HEK293 (cell line): Measurements from ENCODE around the gene MIF.

Source experiments
- GLI2 ChIP-seq: fragments of 450-650 bp; formaldehyde crosslinking; IDR thresholded peaks from 2 replicates; pipeline ENCODE4; 2017; ENCODE audit warnings: missing biosample characterization, missing genetic modification characterization, low read depth, borderline replicate concordance
- HOXA7 ChIP-seq: sonication (generic); formaldehyde crosslinking; IDR thresholded peaks from 2 replicates; pipeline ENCODE4 v1.8.1; 2022; ENCODE audit warnings: missing genetic modification reagents, borderline replicate concordance
- IKZF3 ChIP-seq: fragments of 450-650 bp; IDR thresholded peaks from 2 replicates; pipeline ENCODE4 v1.5.0; 2018; ENCODE audit warnings: missing biosample characterization, mild to moderate bottlenecking, missing genetic modification characterization, moderate library complexity
- KLF10 ChIP-seq: fragments of 450-650 bp; IDR thresholded peaks from 2 replicates; pipeline ENCODE4 v1.5.1; 2018; ENCODE audit warnings: missing biosample characterization, mild to moderate bottlenecking, missing genetic modification characterization
- KLF9 ChIP-seq: fragments of 450-650 bp; formaldehyde crosslinking; IDR thresholded peaks from 2 replicates; pipeline ENCODE4 v1.5.1; 2016; ENCODE audit warnings: missing biosample characterization, missing genetic modification characterization, low read depth
- SCRT2 ChIP-seq: fragments of 450-650 bp; formaldehyde crosslinking; IDR thresholded peaks from 2 replicates; pipeline ENCODE4 v1.5.1; 2016; ENCODE audit warnings: missing biosample characterization, missing genetic modification characterization
- TCF7L2 ChIP-seq: IDR thresholded peaks from 2 replicates; pipeline ENCODE4 v1.6.1; 2011; ENCODE audit warnings: low read depth, mild to moderate bottlenecking, inconsistent platforms, low read length, moderate library complexity, borderline replicate concordance
- ZBTB21 ChIP-seq: fragments of 450-650 bp; formaldehyde crosslinking; IDR thresholded peaks from 2 replicates; pipeline ENCODE4 v1.5.1; 2017; ENCODE audit warnings: missing biosample characterization, missing genetic modification characterization
- ZNF114 ChIP-seq: fragments of 450-650 bp; formaldehyde crosslinking; IDR thresholded peaks from 2 replicates; pipeline ENCODE4 v1.5.0; 2017; ENCODE audit warnings: missing biosample characterization, missing genetic modification characterization
- ZNF133 ChIP-seq: fragments of 450-650 bp; formaldehyde crosslinking; IDR thresholded peaks from 2 replicates; pipeline ENCODE4 v1.5.1; 2016; ENCODE audit warnings: missing biosample characterization, missing genetic modification characterization
- ZNF350 ChIP-seq: fragments of 450-650 bp; formaldehyde crosslinking; IDR thresholded peaks from 2 replicates; pipeline ENCODE4 v1.5.0; 2017; ENCODE audit warnings: missing biosample characterization, mild to moderate bottlenecking, missing genetic modification characterization
- ZNF37A ChIP-seq: fragments of 450-650 bp; IDR thresholded peaks from 2 replicates; pipeline ENCODE4 v1.5.1; 2018; ENCODE audit warnings: missing biosample characterization, missing genetic modification characterization
- ZNF391 ChIP-seq: fragments of 450-650 bp; formaldehyde crosslinking; IDR thresholded peaks from 2 replicates; pipeline ENCODE4 v1.5.1; 2016; ENCODE audit warnings: low read depth, missing biosample characterization, missing genetic modification characterization, borderline replicate concordance
- ZNF426 ChIP-seq: fragments of 450-650 bp; formaldehyde crosslinking; IDR thresholded peaks from 2 replicates; pipeline ENCODE4 v1.5.1; 2017; ENCODE audit warnings: missing biosample characterization, missing genetic modification characterization, mild to moderate bottlenecking, inconsistent platforms, moderate library complexity
- ZNF555 ChIP-seq: fragments of 450-650 bp; formaldehyde crosslinking; conservative IDR thresholded peaks from 2 replicates; pipeline ENCODE4 v1.5.1; 2017; ENCODE audit warnings: missing biosample characterization, mild to moderate bottlenecking, missing genetic modification characterization, inconsistent platforms
- ZNF561 ChIP-seq: fragments of 450-650 bp; IDR thresholded peaks from 2 replicates; pipeline ENCODE4 v1.5.1; 2018; ENCODE audit warnings: missing biosample characterization, missing genetic modification characterization, borderline replicate concordance
- ZNF629 ChIP-seq: fragments of 450-650 bp; formaldehyde crosslinking; IDR thresholded peaks from 2 replicates; pipeline ENCODE4 v1.5.1; 2017; ENCODE audit warnings: missing biosample characterization, missing genetic modification characterization
- ZNF777 ChIP-seq: fragments of 450-650 bp; formaldehyde crosslinking; IDR thresholded peaks from 2 replicates; pipeline ENCODE4 v1.5.1; 2017; ENCODE audit warnings: missing biosample characterization, missing genetic modification characterization, borderline replicate concordance
- TF ChIP-seq, protein P1 (sequence below): sonication (generic); formaldehyde crosslinking; IDR thresholded peaks from 2 replicates; pipeline ENCODE4 v1.8.1; 2022; ENCODE audit warnings: mild to moderate bottlenecking, moderate library complexity, missing genetic modification reagents
- TF ChIP-seq, protein P2 (sequence below): fragments of 450-650 bp; formaldehyde crosslinking; IDR thresholded peaks from 2 replicates; pipeline ENCODE4 v1.5.1; 2016; ENCODE audit warnings: missing biosample characterization, missing genetic modification characterization
- TF ChIP-seq, protein P3 (sequence below): fragments of 450-650 bp; formaldehyde crosslinking; IDR thresholded peaks from 2 replicates; pipeline ENCODE4 v1.5.1; 2017; ENCODE audit warnings: missing biosample characterization, missing genetic modification characterization
- TF ChIP-seq, protein P4 (sequence below): fragments of 450-650 bp; formaldehyde crosslinking; conservative IDR thresholded peaks from 2 replicates; pipeline ENCODE4 v1.5.1; 2016; ENCODE audit warnings: low read depth, missing biosample characterization, missing genetic modification characterization
- TF ChIP-seq, protein P5 (sequence below): fragments of 450-650 bp; formaldehyde crosslinking; IDR thresholded peaks from 2 replicates; pipeline ENCODE4 v1.5.1; 2016; ENCODE audit warnings: missing biosample characterization, missing genetic modification characterization

The MIF gene

DNA sequence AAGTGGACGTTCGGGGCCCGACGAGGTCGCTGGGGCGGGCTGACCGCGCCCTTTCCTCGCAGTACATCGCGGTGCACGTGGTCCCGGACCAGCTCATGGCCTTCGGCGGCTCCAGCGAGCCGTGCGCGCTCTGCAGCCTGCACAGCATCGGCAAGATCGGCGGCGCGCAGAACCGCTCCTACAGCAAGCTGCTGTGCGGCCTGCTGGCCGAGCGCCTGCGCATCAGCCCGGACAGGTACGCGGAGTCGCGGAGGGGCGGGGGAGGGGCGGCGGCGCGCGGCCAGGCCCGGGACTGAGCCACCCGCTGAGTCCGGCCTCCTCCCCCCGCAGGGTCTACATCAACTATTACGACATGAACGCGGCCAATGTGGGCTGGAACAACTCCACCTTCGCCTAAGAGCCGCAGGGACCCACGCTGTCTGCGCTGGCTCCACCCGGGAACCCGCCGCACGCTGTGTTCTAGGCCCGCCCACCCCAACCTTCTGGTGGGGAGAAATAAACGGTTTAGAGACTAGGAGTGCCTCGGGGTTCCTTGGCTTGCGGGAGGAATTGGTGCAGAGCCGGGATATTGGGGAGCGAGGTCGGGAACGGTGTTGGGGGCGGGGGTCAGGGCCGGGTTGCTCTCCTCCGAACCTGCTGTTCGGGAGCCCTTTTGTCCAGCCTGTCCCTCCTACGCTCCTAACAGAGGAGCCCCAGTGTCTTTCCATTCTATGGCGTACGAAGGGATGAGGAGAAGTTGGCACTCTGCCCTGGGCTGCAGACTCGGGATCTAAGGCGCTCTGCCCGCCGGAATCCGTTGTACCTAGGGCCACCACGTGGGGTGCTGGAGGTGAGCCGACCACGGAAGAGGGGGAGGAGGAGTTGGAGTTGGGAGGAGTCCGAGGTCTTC is 771 bp downstream of the MIF start (continued):
- no peak for TF ChIP-seq ZNF350 (tag by site-specific recombination)
- TF ChIP-seq, protein P1, sequence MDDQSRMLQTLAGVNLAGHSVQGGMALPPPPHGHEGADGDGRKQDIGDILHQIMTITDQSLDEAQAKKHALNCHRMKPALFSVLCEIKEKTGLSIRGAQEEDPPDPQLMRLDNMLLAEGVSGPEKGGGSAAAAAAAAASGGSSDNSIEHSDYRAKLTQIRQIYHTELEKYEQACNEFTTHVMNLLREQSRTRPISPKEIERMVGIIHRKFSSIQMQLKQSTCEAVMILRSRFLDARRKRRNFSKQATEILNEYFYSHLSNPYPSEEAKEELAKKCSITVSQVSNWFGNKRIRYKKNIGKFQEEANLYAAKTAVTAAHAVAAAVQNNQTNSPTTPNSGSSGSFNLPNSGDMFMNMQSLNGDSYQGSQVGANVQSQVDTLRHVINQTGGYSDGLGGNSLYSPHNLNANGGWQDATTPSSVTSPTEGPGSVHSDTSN (CRISPR knock-in tag): peak; percentile 62; the same call in 1 of the 2 replicates
- peak; percentile 86 for TF ChIP-seq ZNF629 (tag by site-specific recombination)
- no peak; the same call in 1 of the 2 replicates for TF ChIP-seq IKZF3 (tag by site-specific recombination)
- peak; percentile 75 for TF ChIP-seq KLF10 (tag by site-specific recombination)
- TF ChIP-seq ZNF133 (tag by site-specific recombination): no peak
- TF ChIP-seq HOXA7: no peak
- no peak for TF ChIP-seq TCF7L2
- peak; percentile 79 for TF ChIP-seq KLF9
- TF ChIP-seq ZNF426 (tag by site-specific recombination): no peak
- TF ChIP-seq ZNF37A (tag by site-specific recombination): no peak
- no peak for TF ChIP-seq ZNF555
- TF ChIP-seq, protein P2, sequence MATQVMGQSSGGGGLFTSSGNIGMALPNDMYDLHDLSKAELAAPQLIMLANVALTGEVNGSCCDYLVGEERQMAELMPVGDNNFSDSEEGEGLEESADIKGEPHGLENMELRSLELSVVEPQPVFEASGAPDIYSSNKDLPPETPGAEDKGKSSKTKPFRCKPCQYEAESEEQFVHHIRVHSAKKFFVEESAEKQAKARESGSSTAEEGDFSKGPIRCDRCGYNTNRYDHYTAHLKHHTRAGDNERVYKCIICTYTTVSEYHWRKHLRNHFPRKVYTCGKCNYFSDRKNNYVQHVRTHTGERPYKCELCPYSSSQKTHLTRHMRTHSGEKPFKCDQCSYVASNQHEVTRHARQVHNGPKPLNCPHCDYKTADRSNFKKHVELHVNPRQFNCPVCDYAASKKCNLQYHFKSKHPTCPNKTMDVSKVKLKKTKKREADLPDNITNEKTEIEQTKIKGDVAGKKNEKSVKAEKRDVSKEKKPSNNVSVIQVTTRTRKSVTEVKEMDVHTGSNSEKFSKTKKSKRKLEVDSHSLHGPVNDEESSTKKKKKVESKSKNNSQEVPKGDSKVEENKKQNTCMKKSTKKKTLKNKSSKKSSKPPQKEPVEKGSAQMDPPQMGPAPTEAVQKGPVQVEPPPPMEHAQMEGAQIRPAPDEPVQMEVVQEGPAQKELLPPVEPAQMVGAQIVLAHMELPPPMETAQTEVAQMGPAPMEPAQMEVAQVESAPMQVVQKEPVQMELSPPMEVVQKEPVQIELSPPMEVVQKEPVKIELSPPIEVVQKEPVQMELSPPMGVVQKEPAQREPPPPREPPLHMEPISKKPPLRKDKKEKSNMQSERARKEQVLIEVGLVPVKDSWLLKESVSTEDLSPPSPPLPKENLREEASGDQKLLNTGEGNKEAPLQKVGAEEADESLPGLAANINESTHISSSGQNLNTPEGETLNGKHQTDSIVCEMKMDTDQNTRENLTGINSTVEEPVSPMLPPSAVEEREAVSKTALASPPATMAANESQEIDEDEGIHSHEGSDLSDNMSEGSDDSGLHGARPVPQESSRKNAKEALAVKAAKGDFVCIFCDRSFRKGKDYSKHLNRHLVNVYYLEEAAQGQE (tag by site-specific recombination): no peak
- TF ChIP-seq SCRT2 (tag by site-specific recombination): no peak
- TF ChIP-seq, protein P3, sequence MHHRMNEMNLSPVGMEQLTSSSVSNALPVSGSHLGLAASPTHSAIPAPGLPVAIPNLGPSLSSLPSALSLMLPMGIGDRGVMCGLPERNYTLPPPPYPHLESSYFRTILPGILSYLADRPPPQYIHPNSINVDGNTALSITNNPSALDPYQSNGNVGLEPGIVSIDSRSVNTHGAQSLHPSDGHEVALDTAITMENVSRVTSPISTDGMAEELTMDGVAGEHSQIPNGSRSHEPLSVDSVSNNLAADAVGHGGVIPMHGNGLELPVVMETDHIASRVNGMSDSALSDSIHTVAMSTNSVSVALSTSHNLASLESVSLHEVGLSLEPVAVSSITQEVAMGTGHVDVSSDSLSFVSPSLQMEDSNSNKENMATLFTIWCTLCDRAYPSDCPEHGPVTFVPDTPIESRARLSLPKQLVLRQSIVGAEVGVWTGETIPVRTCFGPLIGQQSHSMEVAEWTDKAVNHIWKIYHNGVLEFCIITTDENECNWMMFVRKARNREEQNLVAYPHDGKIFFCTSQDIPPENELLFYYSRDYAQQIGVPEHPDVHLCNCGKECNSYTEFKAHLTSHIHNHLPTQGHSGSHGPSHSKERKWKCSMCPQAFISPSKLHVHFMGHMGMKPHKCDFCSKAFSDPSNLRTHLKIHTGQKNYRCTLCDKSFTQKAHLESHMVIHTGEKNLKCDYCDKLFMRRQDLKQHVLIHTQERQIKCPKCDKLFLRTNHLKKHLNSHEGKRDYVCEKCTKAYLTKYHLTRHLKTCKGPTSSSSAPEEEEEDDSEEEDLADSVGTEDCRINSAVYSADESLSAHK (tag by site-specific recombination): 0 out of 2 replicates have a peak, but pooled peaks have one; percentile 12
- TF ChIP-seq ZNF777 (tag by site-specific recombination): 0 out of 2 replicates have a peak, but pooled peaks have one; percentile 28
- no peak for TF ChIP-seq ZNF114 (tag by site-specific recombination)
- TF ChIP-seq, protein P4, sequence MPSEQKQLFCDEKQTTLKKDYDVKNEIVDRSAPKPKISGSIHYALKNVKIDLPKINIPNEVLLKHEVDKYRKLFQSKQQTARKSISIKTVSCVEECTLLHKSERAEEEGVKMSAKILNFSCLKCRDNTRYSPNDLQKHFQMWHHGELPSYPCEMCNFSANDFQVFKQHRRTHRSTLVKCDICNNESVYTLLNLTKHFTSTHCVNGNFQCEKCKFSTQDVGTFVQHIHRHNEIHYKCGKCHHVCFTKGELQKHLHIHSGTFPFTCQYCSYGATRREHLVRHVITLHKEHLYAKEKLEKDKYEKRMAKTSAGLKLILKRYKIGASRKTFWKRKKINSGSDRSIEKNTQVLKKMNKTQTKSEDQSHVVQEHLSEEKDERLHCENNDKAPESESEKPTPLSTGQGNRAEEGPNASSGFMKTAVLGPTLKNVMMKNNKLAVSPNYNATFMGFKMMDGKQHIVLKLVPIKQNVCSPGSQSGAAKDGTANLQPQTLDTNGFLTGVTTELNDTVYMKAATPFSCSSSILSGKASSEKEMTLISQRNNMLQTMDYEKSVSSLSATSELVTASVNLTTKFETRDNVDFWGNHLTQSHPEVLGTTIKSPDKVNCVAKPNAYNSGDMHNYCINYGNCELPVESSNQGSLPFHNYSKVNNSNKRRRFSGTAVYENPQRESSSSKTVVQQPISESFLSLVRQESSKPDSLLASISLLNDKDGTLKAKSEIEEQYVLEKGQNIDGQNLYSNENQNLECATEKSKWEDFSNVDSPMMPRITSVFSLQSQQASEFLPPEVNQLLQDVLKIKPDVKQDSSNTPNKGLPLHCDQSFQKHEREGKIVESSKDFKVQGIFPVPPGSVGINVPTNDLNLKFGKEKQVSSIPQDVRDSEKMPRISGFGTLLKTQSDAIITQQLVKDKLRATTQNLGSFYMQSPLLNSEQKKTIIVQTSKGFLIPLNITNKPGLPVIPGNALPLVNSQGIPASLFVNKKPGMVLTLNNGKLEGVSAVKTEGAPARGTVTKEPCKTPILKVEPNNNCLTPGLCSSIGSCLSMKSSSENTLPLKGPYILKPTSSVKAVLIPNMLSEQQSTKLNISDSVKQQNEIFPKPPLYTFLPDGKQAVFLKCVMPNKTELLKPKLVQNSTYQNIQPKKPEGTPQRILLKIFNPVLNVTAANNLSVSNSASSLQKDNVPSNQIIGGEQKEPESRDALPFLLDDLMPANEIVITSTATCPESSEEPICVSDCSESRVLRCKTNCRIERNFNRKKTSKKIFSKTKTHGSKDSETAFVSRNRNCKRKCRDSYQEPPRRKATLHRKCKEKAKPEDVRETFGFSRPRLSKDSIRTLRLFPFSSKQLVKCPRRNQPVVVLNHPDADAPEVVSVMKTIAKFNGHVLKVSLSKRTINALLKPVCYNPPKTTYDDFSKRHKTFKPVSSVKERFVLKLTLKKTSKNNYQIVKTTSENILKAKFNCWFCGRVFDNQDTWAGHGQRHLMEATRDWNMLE: no peak
- TF ChIP-seq ZNF391 (tag by site-specific recombination): peak; percentile 15; the same call in 1 of the 2 replicates
- no peak; the same call in 1 of the 2 replicates for TF ChIP-seq ZBTB21
- TF ChIP-seq, protein P5, sequence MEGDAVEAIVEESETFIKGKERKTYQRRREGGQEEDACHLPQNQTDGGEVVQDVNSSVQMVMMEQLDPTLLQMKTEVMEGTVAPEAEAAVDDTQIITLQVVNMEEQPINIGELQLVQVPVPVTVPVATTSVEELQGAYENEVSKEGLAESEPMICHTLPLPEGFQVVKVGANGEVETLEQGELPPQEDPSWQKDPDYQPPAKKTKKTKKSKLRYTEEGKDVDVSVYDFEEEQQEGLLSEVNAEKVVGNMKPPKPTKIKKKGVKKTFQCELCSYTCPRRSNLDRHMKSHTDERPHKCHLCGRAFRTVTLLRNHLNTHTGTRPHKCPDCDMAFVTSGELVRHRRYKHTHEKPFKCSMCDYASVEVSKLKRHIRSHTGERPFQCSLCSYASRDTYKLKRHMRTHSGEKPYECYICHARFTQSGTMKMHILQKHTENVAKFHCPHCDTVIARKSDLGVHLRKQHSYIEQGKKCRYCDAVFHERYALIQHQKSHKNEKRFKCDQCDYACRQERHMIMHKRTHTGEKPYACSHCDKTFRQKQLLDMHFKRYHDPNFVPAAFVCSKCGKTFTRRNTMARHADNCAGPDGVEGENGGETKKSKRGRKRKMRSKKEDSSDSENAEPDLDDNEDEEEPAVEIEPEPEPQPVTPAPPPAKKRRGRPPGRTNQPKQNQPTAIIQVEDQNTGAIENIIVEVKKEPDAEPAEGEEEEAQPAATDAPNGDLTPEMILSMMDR (tag by site-specific recombination): peak; percentile 73
- no peak for TF ChIP-seq GLI2 (tag by site-specific recombination)
- TF ChIP-seq ZNF561: 0 out of 2 replicates have a peak, but pooled peaks have one; percentile 33
